ENCODE results near the gene CPS1.
A peak's percentile ranks its signal among the peaks of the same experiment; 100 is the strongest.

The CPS1 gene

GRCh38 chr2:210662560-210662959 is 106.2 kb downstream of the CPS1 start (continued):
- TF ChIP-seq BCL6B (tag by site-specific recombination; IDR thresholded peaks at IDR 0.05), result no peak
- TF ChIP-seq ZNF350 (tag by site-specific recombination; IDR thresholded peaks at IDR 0.05), result no peak
- TF ChIP-seq ZNF530 (tag by site-specific recombination; IDR thresholded peaks at IDR 0.05; ENCODE audit: low read depth), result no peak
- TF ChIP-seq ZNF398 (tag by site-specific recombination; IDR thresholded peaks at IDR 0.05), result no peak
- no peak for TF ChIP-seq ZNF692 (tag by site-specific recombination; IDR thresholded peaks at IDR 0.05)

GRCh38 chr2:210663631-210664089 is 107.3 kb downstream of the CPS1 start:
- TF ChIP-seq GLIS1 (tag by site-specific recombination; IDR thresholded peaks at IDR 0.05), result no peak
- TF ChIP-seq ZNF138 (tag by site-specific recombination; IDR thresholded peaks at IDR 0.05; ENCODE audit: borderline replicate concordance), result no peak
- TF ChIP-seq ZNF654 (tag by site-specific recombination; IDR thresholded peaks at IDR 0.05; ENCODE audit: low read depth), result peak; percentile 15; the same call in 1 of the 2 replicates
- TF ChIP-seq IKZF3 (tag by site-specific recombination; IDR thresholded peaks at IDR 0.05), result no peak
- TF ChIP-seq EGR2 (tag by site-specific recombination; IDR thresholded peaks at IDR 0.05; ENCODE audit: low read depth), result no peak
- Histone ChIP-seq H3K4me1 (ENCODE audit: control insufficient read depth, insufficient read depth, low read length) (no peaks in the 10 kb centered on the region), H3K36me3 (ENCODE audit: control insufficient read depth in 2 of 2, insufficient read depth in 1 of 2, low read length in 2 of 2) (no peaks in the 10 kb centered on the region), H3K4me3 (ENCODE audit: low read depth, low read length) (no peak overlapping the region), H3K27ac (ENCODE audit: extremely low read depth, low read depth, low read length) (no peak overlapping the region), H3K9me3 (ENCODE audit: control insufficient read depth, insufficient read depth, low read depth, low read length) (no peaks in the 10 kb centered on the region)
- CTCF ChIA-PET, result interaction anchor here (0.6 to 1.4 kb wide), 3 partner anchors 125 to 382 kb away, joined by 3 to 6 read pairs (median 3); no protein-coding TSS in a partner anchor
- POLR2A ChIA-PET, result no interaction called here

- H3K36me3 ChIP-seq (ENCODE audit: control insufficient read depth in 2 of 2, insufficient read depth in 1 of 2, low read length in 2 of 2), result no peaks in the 10 kb centered on the region
- TF ChIP-seq MYNN (tag by site-specific recombination; IDR thresholded peaks at IDR 0.05; ENCODE audit: borderline replicate concordance) (no peak), ZIC2 (tag by site-specific recombination; IDR thresholded peaks at IDR 0.05) (no peak), ZBTB1 (tag by site-specific recombination; IDR thresholded peaks at IDR 0.05) (no peak), SP7 (tag by site-specific recombination; IDR thresholded peaks at IDR 0.05) (no peak), ZFP3 (tag by site-specific recombination; IDR thresholded peaks at IDR 0.05; ENCODE audit: low read depth) (no peak)
- no peak overlapping the region for H3K27ac ChIP-seq (ENCODE audit: extremely low read depth, low read depth, low read length)
- H3K9me3 ChIP-seq (ENCODE audit: control insufficient read depth, insufficient read depth, low read depth, low read length), result no peaks in the 10 kb centered on the region
- H3K4me3 ChIP-seq (ENCODE audit: low read depth, low read length), result no peak overlapping the region
- POLR2A ChIA-PET, result no interaction called here
- no peaks in the 10 kb centered on the region for H3K4me1 ChIP-seq (ENCODE audit: control insufficient read depth, insufficient read depth, low read length)
- CTCF ChIA-PET, result interaction anchor here (0.6 kb wide), 1 partner anchor 23 kb away, joined by 3 read pairs; no protein-coding TSS in a partner anchor
Observed at GRCh38 chr2:210667711-210668110, 111.3 kb downstream of the CPS1 start.

- H3K36me3 ChIP-seq (ENCODE audit: control insufficient read depth in 2 of 2, insufficient read depth in 1 of 2, low read length in 2 of 2), result no peaks in the 10 kb centered on the region
- CTCF ChIA-PET, result no interaction called here
Observed at GRCh38 chr2:210671065-210671464, 114.7 kb downstream of the CPS1 start.

More at GRCh38 chr2:210671065-210671464, 114.7 kb downstream of the CPS1 start:
- Histone ChIP-seq H3K9me3 (ENCODE audit: control insufficient read depth, insufficient read depth, low read depth, low read length) (no peaks in the 10 kb centered on the region), H3K27ac (ENCODE audit: extremely low read depth, low read depth, low read length) (no peak overlapping the region), H3K4me1 (ENCODE audit: control insufficient read depth, insufficient read depth, low read length) (no peaks in the 10 kb centered on the region), H3K4me3 (ENCODE audit: low read depth, low read length) (no peak overlapping the region)
- TF ChIP-seq ZNF768 (tag by site-specific recombination; IDR thresholded peaks at IDR 0.05), result no peak
- POLR2A ChIA-PET, result no interaction called here
